ENCODE results near the gene KCNH1. TPM values are rescaled to one million over a fixed set of nuclear protein-coding genes. Genes with fewer than 3 reads are reported as not detected.

Gene KCNH1
- total RNA-seq, 4 donors from 2014 or later, result 0.24 to 1.6 TPM; not detected in 2

- no peak for TF ChIP-seq CTCF (IDR thresholded peaks at IDR 0.05)
- DNase-seq (ENCODE audit: low spot score) (no peak), ATAC-seq (ENCODE audit: low FRiP score) (no peak)
Observed at GRCh38 chr1:211101481-211101880, 32.5 kb downstream of the KCNH1 start.

GRCh38 chr1:211099393-211099792, 34.6 kb downstream of the KCNH1 start:
- no peak for TF ChIP-seq CTCF (IDR thresholded peaks at IDR 0.05)
- ATAC-seq (ENCODE audit: low FRiP score) (no peak), DNase-seq (ENCODE audit: low spot score) (no peak)

- ATAC-seq (ENCODE audit: low FRiP score) (no peak), DNase-seq (ENCODE audit: low spot score) (no peak)
- no peak for TF ChIP-seq CTCF (IDR thresholded peaks at IDR 0.05)
Observed at GRCh38 chr1:211095381-211095780, 38.6 kb downstream of the KCNH1 start.

GRCh38 chr1:211092955-211093354, 41.0 kb downstream of the KCNH1 start:
- TF ChIP-seq CTCF (IDR thresholded peaks at IDR 0.05), result no peak
- ATAC-seq (ENCODE audit: low FRiP score) (no peak), DNase-seq (ENCODE audit: low spot score) (no peak)

GRCh38 chr1:211091867-211092266, 42.1 kb downstream of the KCNH1 start:
- DNase-seq (ENCODE audit: low spot score) (no peak), ATAC-seq (ENCODE audit: low FRiP score) (no peak)
- TF ChIP-seq CTCF (IDR thresholded peaks at IDR 0.05), result no peak

GRCh38 chr1:211089536-211089935, 44.4 kb downstream of the KCNH1 start:
- TF ChIP-seq CTCF (IDR thresholded peaks at IDR 0.05), result no peak
- ATAC-seq (ENCODE audit: low FRiP score) (no peak), DNase-seq (ENCODE audit: low spot score) (no peak)

- DNase-seq (ENCODE audit: low spot score), result no peak
- no peak for TF ChIP-seq CTCF (IDR thresholded peaks at IDR 0.05)
- ATAC-seq (ENCODE audit: low FRiP score), result no peak
Observed at GRCh38 chr1:211088156-211088555, 45.8 kb downstream of the KCNH1 start.
